ENCODE results near the gene CMSS1.

DNA sequence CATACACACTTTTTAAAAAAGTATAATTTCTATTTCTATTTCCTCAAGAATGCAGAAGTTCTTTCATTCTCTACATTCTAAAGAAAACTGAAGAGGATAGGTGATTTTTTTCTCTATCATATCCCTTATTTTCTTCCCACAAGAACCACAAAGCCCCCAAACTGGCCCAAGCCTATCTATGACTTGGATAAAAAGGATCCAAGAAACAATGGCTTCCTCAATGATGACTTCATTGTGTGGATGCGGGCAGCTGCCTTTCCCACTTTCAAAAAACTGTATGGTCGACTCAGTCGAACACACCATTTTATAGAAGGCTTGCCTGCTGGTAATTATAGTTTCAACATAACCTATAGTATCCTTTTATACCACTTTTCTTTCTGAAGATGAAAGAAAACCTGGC lies 390.2 kb downstream of the CMSS1 start:
- TF ChIP-seq, protein P1, sequence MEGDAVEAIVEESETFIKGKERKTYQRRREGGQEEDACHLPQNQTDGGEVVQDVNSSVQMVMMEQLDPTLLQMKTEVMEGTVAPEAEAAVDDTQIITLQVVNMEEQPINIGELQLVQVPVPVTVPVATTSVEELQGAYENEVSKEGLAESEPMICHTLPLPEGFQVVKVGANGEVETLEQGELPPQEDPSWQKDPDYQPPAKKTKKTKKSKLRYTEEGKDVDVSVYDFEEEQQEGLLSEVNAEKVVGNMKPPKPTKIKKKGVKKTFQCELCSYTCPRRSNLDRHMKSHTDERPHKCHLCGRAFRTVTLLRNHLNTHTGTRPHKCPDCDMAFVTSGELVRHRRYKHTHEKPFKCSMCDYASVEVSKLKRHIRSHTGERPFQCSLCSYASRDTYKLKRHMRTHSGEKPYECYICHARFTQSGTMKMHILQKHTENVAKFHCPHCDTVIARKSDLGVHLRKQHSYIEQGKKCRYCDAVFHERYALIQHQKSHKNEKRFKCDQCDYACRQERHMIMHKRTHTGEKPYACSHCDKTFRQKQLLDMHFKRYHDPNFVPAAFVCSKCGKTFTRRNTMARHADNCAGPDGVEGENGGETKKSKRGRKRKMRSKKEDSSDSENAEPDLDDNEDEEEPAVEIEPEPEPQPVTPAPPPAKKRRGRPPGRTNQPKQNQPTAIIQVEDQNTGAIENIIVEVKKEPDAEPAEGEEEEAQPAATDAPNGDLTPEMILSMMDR (IDR thresholded peaks at IDR 0.05 in 4 of 5, conservative IDR thresholded peaks at IDR 0.05 in 1 of 5): no peak
- no peak for TF ChIP-seq POLR2A (IDR thresholded peaks at IDR 0.05)
